Fibroblast of lung (primary cell): ENCODE data around the gene BCL6B. TPM values are rescaled to one million over a fixed set of nuclear protein-coding genes. Genes with fewer than 3 reads are reported as not detected.

ENCODE experiments used
- DNase-seq, 2 donors: peaks; one replicate each; pipeline versions ENCODE4 v3.0.0 to v3.0.0-alpha.2; 2010; ENCODE audit warnings: low read depth in 2 of 2
- H2AFZ ChIP-seq: 2 replicates; pipeline ENCODE4 v1.5.1; 2012; ENCODE audit warnings: low read length, control low read depth, inconsistent platforms
- H3K27ac ChIP-seq: 2 replicates; pipeline ENCODE4 v1.5.1; 2011; ENCODE audit warnings: low read length, control low read depth; ENCODE audit not compliant: insufficient read depth
- H3K27me3 ChIP-seq: 2 replicates; pipeline ENCODE4 v1.5.1; 2011; ENCODE audit warnings: mild to moderate bottlenecking, low read length; ENCODE audit not compliant: control insufficient read depth, insufficient read depth
- H3K36me3 ChIP-seq: 2 replicates; pipeline ENCODE4 v1.5.1; 2011; ENCODE audit warnings: low read length; ENCODE audit not compliant: control insufficient read depth, insufficient read depth
- H3K4me1 ChIP-seq: 2 replicates; pipeline ENCODE4 v1.5.1; 2011; ENCODE audit warnings: low read length; ENCODE audit not compliant: control insufficient read depth, insufficient read depth; ENCODE audit errors: extremely low read depth
- H3K4me2 ChIP-seq: 2 replicates; pipeline ENCODE4 v1.5.1; 2011; ENCODE audit warnings: low read length, control low read depth; ENCODE audit not compliant: insufficient read depth; ENCODE audit errors: extremely low read depth
- H3K4me3 ChIP-seq, 4 experiments: fragments of 200-600 bp in 1 of 4; sonication (generic) in 1 of 4; replicated peaks in 1 of 4; 2 replicates each; pipeline ENCODE4 v1.5.1; 2011 to 2016; ENCODE audit warnings: low read length in 4 of 4, low read depth in 3 of 4, mild to moderate bottlenecking in 3 of 4, control low read depth in 2 of 4, inconsistent platforms in 1 of 4, mixed read lengths in 1 of 4; ENCODE audit not compliant: insufficient read depth in 1 of 4; ENCODE audit errors: control extremely low read depth in 1 of 4
- H3K79me2 ChIP-seq: 2 replicates; pipeline ENCODE4 v1.5.1; 2012; ENCODE audit warnings: mild to moderate bottlenecking, low read length, inconsistent platforms; ENCODE audit not compliant: control insufficient read depth, insufficient read depth
- H3K9ac ChIP-seq: 2 replicates; pipeline ENCODE4 v1.5.1; 2011; ENCODE audit warnings: mild to moderate bottlenecking, low read length, control low read depth; ENCODE audit not compliant: insufficient read depth
- H3K9me3 ChIP-seq: 2 replicates; pipeline ENCODE4 v1.5.1; 2012; ENCODE audit warnings: low read depth, low read length; ENCODE audit not compliant: control insufficient read depth, insufficient read depth
- H4K20me1 ChIP-seq: 2 replicates; pipeline ENCODE4 v1.5.1; 2011; ENCODE audit warnings: low read length; ENCODE audit not compliant: control insufficient read depth, insufficient read depth; ENCODE audit errors: extremely low read depth
- EZH2 ChIP-seq: IDR thresholded peaks from 2 replicates; pipeline ENCODE4 v1.5.1; 2012; ENCODE audit warnings: low read length, control low read depth, mild to moderate bottlenecking; ENCODE audit errors: missing control alignments
- polyA plus RNA-seq, 2 donors: library from polyadenylated mRNA; depleted of rRNA in 1 of 2; stranded (reverse) in 1 of 2; unstranded in 1 of 2; fragments of >200 nt; gene quantifications; 2 replicates each; pipeline ENCODE4 v1.2.1, GENCODE V29; 2011 to 2012; ENCODE audit warnings: missing spikeins in 1 of 2
- total RNA-seq: library from RNA; depleted of rRNA; stranded (reverse); fragments of >200 nt; gene quantifications from 2 replicates; pipeline ENCODE4 v1.2.1, GENCODE V29; 2014
- TF ChIP-seq, protein P1 (sequence below), 2 donors: IDR thresholded peaks in 1 of 2; conservative IDR thresholded peaks in 1 of 2; 1 replicate in 1 of 2; 2 replicates in 1 of 2; pipeline ENCODE4 v1.5.1; 2011 to 2012; ENCODE audit warnings: low read length in 2 of 2, control low read depth in 1 of 2, inconsistent platforms in 1 of 2, low read depth in 1 of 2, mild to moderate bottlenecking in 1 of 2

BCL6B gene
- total and polyA plus RNA-seq, 2 donors (not counting 1 experiment from before 2014, with no cell fraction given) = 0.02 to 0.50 TPM

DNA sequence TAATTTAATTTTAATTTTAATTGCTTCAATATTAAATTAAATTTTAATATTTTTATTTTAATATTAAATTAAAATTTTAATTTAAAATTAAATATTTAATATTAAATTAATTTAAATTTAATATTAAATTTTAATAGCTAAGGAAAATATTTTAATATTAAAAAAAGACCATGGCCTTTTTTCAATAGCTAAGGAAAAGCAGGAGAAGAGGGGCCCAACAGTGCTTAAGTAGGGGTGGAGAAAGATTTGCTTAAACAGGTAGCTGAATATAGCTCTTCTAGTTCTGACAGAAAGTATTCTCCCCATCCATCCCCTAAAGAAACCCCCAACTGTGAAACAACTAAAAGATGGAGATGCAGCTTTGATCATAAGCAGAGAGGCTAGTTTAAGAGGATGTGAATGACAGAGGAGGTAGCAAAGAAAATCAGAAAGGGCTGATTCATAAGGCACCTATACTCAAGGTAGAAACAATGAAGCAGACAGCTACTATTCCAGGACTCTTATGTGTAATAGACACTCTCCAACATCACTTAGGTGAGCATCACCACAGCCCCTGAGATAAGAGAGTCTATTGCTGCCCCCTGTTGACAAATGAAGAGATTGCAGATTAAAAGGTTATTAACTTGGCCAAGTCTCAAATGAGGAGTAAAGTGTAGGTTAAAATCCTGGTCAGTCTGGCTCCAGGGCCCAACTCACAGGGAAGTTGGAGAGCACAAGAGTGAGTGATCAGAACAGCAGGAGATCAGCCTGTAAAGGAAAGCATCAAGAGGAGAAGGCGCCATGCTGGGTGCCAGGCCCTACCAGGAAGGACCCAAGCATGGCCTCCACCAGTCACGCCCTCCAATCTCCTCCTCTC lies 18.2 kb upstream of the BCL6B start:
- H3K4me1 ChIP-seq = no peaks in the 10 kb centered on the region
- H4K20me1 ChIP-seq = no peaks in the 10 kb centered on the region
- no peaks in the 10 kb centered on the region for H3K27me3 ChIP-seq
- H3K9ac ChIP-seq = no peak overlapping the region
- H3K79me2 ChIP-seq = peaks cover 7% of the 10 kb centered on the region
- no peak overlapping the region for H3K4me2 ChIP-seq
- H3K4me3 ChIP-seq = no peak overlapping the region
- TF ChIP-seq, protein P1, sequence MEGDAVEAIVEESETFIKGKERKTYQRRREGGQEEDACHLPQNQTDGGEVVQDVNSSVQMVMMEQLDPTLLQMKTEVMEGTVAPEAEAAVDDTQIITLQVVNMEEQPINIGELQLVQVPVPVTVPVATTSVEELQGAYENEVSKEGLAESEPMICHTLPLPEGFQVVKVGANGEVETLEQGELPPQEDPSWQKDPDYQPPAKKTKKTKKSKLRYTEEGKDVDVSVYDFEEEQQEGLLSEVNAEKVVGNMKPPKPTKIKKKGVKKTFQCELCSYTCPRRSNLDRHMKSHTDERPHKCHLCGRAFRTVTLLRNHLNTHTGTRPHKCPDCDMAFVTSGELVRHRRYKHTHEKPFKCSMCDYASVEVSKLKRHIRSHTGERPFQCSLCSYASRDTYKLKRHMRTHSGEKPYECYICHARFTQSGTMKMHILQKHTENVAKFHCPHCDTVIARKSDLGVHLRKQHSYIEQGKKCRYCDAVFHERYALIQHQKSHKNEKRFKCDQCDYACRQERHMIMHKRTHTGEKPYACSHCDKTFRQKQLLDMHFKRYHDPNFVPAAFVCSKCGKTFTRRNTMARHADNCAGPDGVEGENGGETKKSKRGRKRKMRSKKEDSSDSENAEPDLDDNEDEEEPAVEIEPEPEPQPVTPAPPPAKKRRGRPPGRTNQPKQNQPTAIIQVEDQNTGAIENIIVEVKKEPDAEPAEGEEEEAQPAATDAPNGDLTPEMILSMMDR (conservative IDR thresholded peaks at IDR 0.05 in 1 of 2, IDR thresholded peaks at IDR 0.05 in 1 of 2; ENCODE audit: low read depth in 1 of 2, low read length in 2 of 2) = peak; percentile 61 to 72
- no peak for TF ChIP-seq EZH2
- H3K36me3 ChIP-seq = peaks cover 3% of the 10 kb centered on the region
- DNase-seq = peak in 1 of 2 donors; percentile 64
- H2AFZ ChIP-seq = no peak overlapping the region
- no peak overlapping the region for H3K27ac ChIP-seq
- H3K9me3 ChIP-seq = no peaks in the 10 kb centered on the region

DNA sequence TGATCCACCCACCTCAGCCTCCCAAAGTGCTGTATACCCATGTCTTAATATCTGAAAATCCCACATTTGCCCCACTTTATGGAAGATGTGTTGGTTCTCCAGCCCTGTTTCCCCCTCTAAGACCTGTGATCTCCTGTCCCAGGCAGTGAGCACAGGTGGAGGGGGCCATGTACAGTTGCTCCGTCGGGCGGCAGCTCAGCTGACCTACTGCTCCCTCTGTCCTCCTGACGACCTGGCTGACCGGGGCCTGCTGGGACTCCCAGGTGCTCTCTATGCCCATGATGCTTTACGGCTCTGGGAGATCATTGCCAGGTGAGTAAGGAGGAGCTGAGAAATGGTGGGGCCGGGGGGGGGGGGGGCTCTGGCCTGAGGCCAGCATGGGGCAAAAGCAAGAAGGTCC lies 17.1 kb upstream of the BCL6B start:
- no peak overlapping the region for H3K9ac ChIP-seq
- no peak overlapping the region for H3K4me3 ChIP-seq
- H3K9me3 ChIP-seq = no peaks in the 10 kb centered on the region
- no peak for DNase-seq
- no peaks in the 10 kb centered on the region for H3K27me3 ChIP-seq
- peaks cover 5% of the 10 kb centered on the region for H3K36me3 ChIP-seq
- H3K4me1 ChIP-seq = peaks cover 1% of the 10 kb centered on the region
- no peak for TF ChIP-seq EZH2
- TF ChIP-seq, protein P1 (conservative IDR thresholded peaks at IDR 0.05 in 1 of 2, IDR thresholded peaks at IDR 0.05 in 1 of 2; ENCODE audit: low read depth in 1 of 2, low read length in 2 of 2) = no peak
- H2AFZ ChIP-seq = no peak overlapping the region
- H3K4me2 ChIP-seq = no peak overlapping the region
- no peaks in the 10 kb centered on the region for H4K20me1 ChIP-seq
- H3K27ac ChIP-seq = no peak overlapping the region
- peaks cover 18% of the 10 kb centered on the region for H3K79me2 ChIP-seq

DNA sequence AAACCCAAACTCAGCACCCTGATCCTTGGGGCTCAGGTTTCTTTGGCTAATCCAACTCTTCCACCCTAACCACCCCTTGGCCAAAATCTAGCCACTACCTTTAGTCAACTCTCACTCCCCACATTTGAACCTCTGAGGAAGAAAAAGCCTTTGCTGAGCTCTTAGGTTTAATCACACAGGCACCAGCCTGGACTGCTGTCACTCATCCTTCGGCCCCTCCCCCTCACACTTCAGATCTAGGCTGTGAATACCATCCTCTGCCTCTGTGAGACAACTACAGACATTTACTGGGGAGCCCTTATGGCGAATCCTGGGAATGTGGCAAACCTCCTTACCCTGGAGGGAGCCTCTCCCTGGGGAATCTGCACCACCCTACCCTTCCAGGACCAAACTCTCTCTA lies 15.7 kb upstream of the BCL6B start:
- Histone ChIP-seq H3K27me3 (no peaks in the 10 kb centered on the region), H4K20me1 (no peaks in the 10 kb centered on the region), H2AFZ (no peak overlapping the region), H3K36me3 (peaks cover 5% of the 10 kb centered on the region), H3K79me2 (peaks cover 32% of the 10 kb centered on the region), H3K4me3 (no peak overlapping the region), H3K4me2 (no peak overlapping the region), H3K4me1 (peaks cover 4% of the 10 kb centered on the region), H3K9ac (no peak overlapping the region), H3K9me3 (no peaks in the 10 kb centered on the region), H3K27ac (no peak overlapping the region)
- TF ChIP-seq, protein P1 (conservative IDR thresholded peaks at IDR 0.05 in 1 of 2, IDR thresholded peaks at IDR 0.05 in 1 of 2; ENCODE audit: low read depth in 1 of 2, low read length in 2 of 2) = no peak
- no peak for TF ChIP-seq EZH2
- DNase-seq = no peak
